ENCODE data around the gene TRPC6. TPM values are rescaled to one million over a fixed set of nuclear protein-coding genes. Genes with fewer than 3 reads are reported as not detected.

TRPC6 gene
- polyA plus RNA-seq (2013, experiment 1 of 2) = 0.40 TPM
- polyA plus RNA-seq (2013, experiment 2 of 2) = 0.51 TPM

GRCh38 chr11:101583251-101584128 lies at the start of gene TRPC6:
TRPC6 (minus strand) TSS chr11:101584007; CDS start chr11:101583503, 504 bp downstream.
- Histone ChIP-seq H3K4me3 (ENCODE audit: low read length) (peak within 1 kb of the TSS; percentile 76), H3K9me3 (ENCODE audit: insufficient read depth, low read depth, low read length) (no peaks in the 10 kb centered on the region), H3K36me3 (ENCODE audit: insufficient read depth, low read length) (no peaks in the 10 kb centered on the region), H3K4me1 (ENCODE audit: insufficient read depth, low read length) (peaks cover 11% of the 10 kb centered on the region), H3K9ac (ENCODE audit: low read depth, low read length) (peak within 1 kb of the TSS; percentile 60), H3K27ac (ENCODE audit: low read depth, low read length) (no peak within 1 kb of the TSS), H3K27me3 (ENCODE audit: insufficient read depth, low read length) (peaks cover 54% of the 10 kb centered on the region)
- WGBS = under 1% methylated on average over 74 of the region's 74 CpGs

- Histone ChIP-seq H3K27ac (ENCODE audit: low read depth, low read length) (no peak overlapping the region), H3K36me3 (ENCODE audit: insufficient read depth, low read length) (no peaks in the 10 kb centered on the region)
- 93% methylated on average over 3 of the region's 3 CpGs for WGBS
These were observed 36.2 kb upstream of the TRPC6 start for GRCh38 chr11:101620026-101620425.

GRCh38 chr11:101618709-101619108 lies 34.9 kb upstream of the TRPC6 start:
- no peak overlapping the region for H3K9ac ChIP-seq (ENCODE audit: low read depth, low read length)
- H3K4me3 ChIP-seq (ENCODE audit: low read length) = no peak overlapping the region
- WGBS = 90% methylated on average over 2 of the region's 2 CpGs
- H3K9me3 ChIP-seq (ENCODE audit: insufficient read depth, low read depth, low read length) = no peaks in the 10 kb centered on the region
- H3K36me3 ChIP-seq (ENCODE audit: insufficient read depth, low read length) = no peaks in the 10 kb centered on the region
- H3K4me1 ChIP-seq (ENCODE audit: insufficient read depth, low read length) = no peaks in the 10 kb centered on the region
- no peak overlapping the region for H3K27ac ChIP-seq (ENCODE audit: low read depth, low read length)
- H3K27me3 ChIP-seq (ENCODE audit: insufficient read depth, low read length) = no peaks in the 10 kb centered on the region

More at GRCh38 chr11:101620026-101620425, 36.2 kb upstream of the TRPC6 start:
- Histone ChIP-seq H3K27me3 (ENCODE audit: insufficient read depth, low read length) (no peaks in the 10 kb centered on the region), H3K4me1 (ENCODE audit: insufficient read depth, low read length) (no peaks in the 10 kb centered on the region), H3K9me3 (ENCODE audit: insufficient read depth, low read depth, low read length) (no peaks in the 10 kb centered on the region), H3K4me3 (ENCODE audit: low read length) (no peak overlapping the region), H3K9ac (ENCODE audit: low read depth, low read length) (no peak overlapping the region)

- 65% methylated on average over 6 of the region's 6 CpGs for WGBS
- Histone ChIP-seq H3K4me3 (ENCODE audit: low read length) (no peak overlapping the region), H3K36me3 (ENCODE audit: insufficient read depth, low read length) (no peaks in the 10 kb centered on the region), H3K9ac (ENCODE audit: low read depth, low read length) (no peak overlapping the region), H3K9me3 (ENCODE audit: insufficient read depth, low read depth, low read length) (no peaks in the 10 kb centered on the region), H3K27me3 (ENCODE audit: insufficient read depth, low read length) (no peaks in the 10 kb centered on the region), H3K27ac (ENCODE audit: low read depth, low read length) (no peak overlapping the region), H3K4me1 (ENCODE audit: insufficient read depth, low read length) (no peaks in the 10 kb centered on the region)
These were observed 34.0 kb upstream of the TRPC6 start for GRCh38 chr11:101617735-101618332.

GRCh38 chr11:101612481-101612880 lies 28.7 kb upstream of the TRPC6 start:
- Histone ChIP-seq H3K27me3 (ENCODE audit: insufficient read depth, low read length) (no peaks in the 10 kb centered on the region), H3K4me3 (ENCODE audit: low read length) (no peak overlapping the region), H3K9me3 (ENCODE audit: insufficient read depth, low read depth, low read length) (no peaks in the 10 kb centered on the region), H3K4me1 (ENCODE audit: insufficient read depth, low read length) (0 out of 2 replicates have a peak, but pooled peaks cover 7% of the 10 kb centered on the region), H3K9ac (ENCODE audit: low read depth, low read length) (no peak overlapping the region), H3K36me3 (ENCODE audit: insufficient read depth, low read length) (no peaks in the 10 kb centered on the region), H3K27ac (ENCODE audit: low read depth, low read length) (no peak overlapping the region)
- WGBS = 85% methylated on average over 1 of the region's 1 CpG

GRCh38 chr11:101600924-101601323 lies 17.1 kb upstream of the TRPC6 start:
- WGBS = 93% methylated on average over 3 of the region's 3 CpGs
- Histone ChIP-seq H3K36me3 (ENCODE audit: insufficient read depth, low read length) (no peaks in the 10 kb centered on the region), H3K9me3 (ENCODE audit: insufficient read depth, low read depth, low read length) (no peaks in the 10 kb centered on the region), H3K4me1 (ENCODE audit: insufficient read depth, low read length) (no peaks in the 10 kb centered on the region), H3K9ac (ENCODE audit: low read depth, low read length) (no peak overlapping the region), H3K27me3 (ENCODE audit: insufficient read depth, low read length) (no peaks in the 10 kb centered on the region), H3K4me3 (ENCODE audit: low read length) (no peak overlapping the region), H3K27ac (ENCODE audit: low read depth, low read length) (no peak overlapping the region)

GRCh38 chr11:101586965-101587364 lies 3.2 kb upstream of the TRPC6 start:
- WGBS = 87% methylated on average over 5 of the region's 5 CpGs
- Histone ChIP-seq H3K9me3 (ENCODE audit: insufficient read depth, low read depth, low read length) (no peaks in the 10 kb centered on the region), H3K27me3 (ENCODE audit: insufficient read depth, low read length) (peaks cover 39% of the 10 kb centered on the region), H3K36me3 (ENCODE audit: insufficient read depth, low read length) (no peaks in the 10 kb centered on the region), H3K4me3 (ENCODE audit: low read length) (no peak overlapping the region), H3K4me1 (ENCODE audit: insufficient read depth, low read length) (peaks cover 11% of the 10 kb centered on the region), H3K9ac (ENCODE audit: low read depth, low read length) (no peak overlapping the region), H3K27ac (ENCODE audit: low read depth, low read length) (no peak overlapping the region)

GRCh38 chr11:101584655-101585054 lies 848 bp upstream of the TRPC6 start:
- no peak overlapping the region for H3K9ac ChIP-seq (ENCODE audit: low read depth, low read length)
- peaks cover 54% of the 10 kb centered on the region for H3K27me3 ChIP-seq (ENCODE audit: insufficient read depth, low read length)
- H3K27ac ChIP-seq (ENCODE audit: low read depth, low read length) = no peak overlapping the region
- no peaks in the 10 kb centered on the region for H3K9me3 ChIP-seq (ENCODE audit: insufficient read depth, low read depth, low read length)
- H3K4me3 ChIP-seq (ENCODE audit: low read length) = no peak overlapping the region
- 78% methylated on average over 2 of the region's 2 CpGs for WGBS
- no peaks in the 10 kb centered on the region for H3K36me3 ChIP-seq (ENCODE audit: insufficient read depth, low read length)
- peaks cover 11% of the 10 kb centered on the region for H3K4me1 ChIP-seq (ENCODE audit: insufficient read depth, low read length)

GRCh38 chr11:101584129-101584515 lies 315 bp upstream of the TRPC6 start:
- Histone ChIP-seq H3K36me3 (ENCODE audit: insufficient read depth, low read length) (no peaks in the 10 kb centered on the region), H3K27me3 (ENCODE audit: insufficient read depth, low read length) (peaks cover 54% of the 10 kb centered on the region), H3K9me3 (ENCODE audit: insufficient read depth, low read depth, low read length) (no peaks in the 10 kb centered on the region), H3K4me1 (ENCODE audit: insufficient read depth, low read length) (peaks cover 11% of the 10 kb centered on the region), H3K27ac (ENCODE audit: low read depth, low read length) (no peak overlapping the region), H3K4me3 (ENCODE audit: low read length) (peak overlapping the region; percentile 76), H3K9ac (ENCODE audit: low read depth, low read length) (peak overlapping the region; percentile 60; the same call in 1 of the 2 replicates)
- 65% methylated on average over 8 of the region's 8 CpGs for WGBS

GRCh38 chr11:101582989-101583250 lies 887 bp downstream of the TRPC6 start:
- H3K9ac ChIP-seq (ENCODE audit: low read depth, low read length) = peak overlapping the region; percentile 60; the same call in 1 of the 2 replicates
- peaks cover 54% of the 10 kb centered on the region for H3K27me3 ChIP-seq (ENCODE audit: insufficient read depth, low read length)
- WGBS = under 1% methylated on average over 19 of the region's 19 CpGs
- H3K9me3 ChIP-seq (ENCODE audit: insufficient read depth, low read depth, low read length) = no peaks in the 10 kb centered on the region
- H3K36me3 ChIP-seq (ENCODE audit: insufficient read depth, low read length) = no peaks in the 10 kb centered on the region
- peaks cover 11% of the 10 kb centered on the region for H3K4me1 ChIP-seq (ENCODE audit: insufficient read depth, low read length)
- peak overlapping the region; percentile 76 for H3K4me3 ChIP-seq (ENCODE audit: low read length)
- H3K27ac ChIP-seq (ENCODE audit: low read depth, low read length) = no peak overlapping the region

GRCh38 chr11:101582236-101582988 lies 1.4 kb downstream of the TRPC6 start:
- Histone ChIP-seq H3K9me3 (ENCODE audit: insufficient read depth, low read depth, low read length) (no peaks in the 10 kb centered on the region), H3K27ac (ENCODE audit: low read depth, low read length) (no peak overlapping the region), H3K9ac (ENCODE audit: low read depth, low read length) (peak overlapping the region; percentile 35; the same call in 1 of the 2 replicates), H3K27me3 (ENCODE audit: insufficient read depth, low read length) (peaks cover 54% of the 10 kb centered on the region), H3K4me3 (ENCODE audit: low read length) (peak overlapping the region; percentile 76), H3K36me3 (ENCODE audit: insufficient read depth, low read length) (no peaks in the 10 kb centered on the region), H3K4me1 (ENCODE audit: insufficient read depth, low read length) (peaks cover 11% of the 10 kb centered on the region)
- WGBS = 10% methylated on average over 35 of the region's 35 CpGs
